ENCODE results near the gene PCSK5. TPM values are rescaled to one million over a fixed set of nuclear protein-coding genes. Genes with fewer than 3 reads are reported as not detected.

PCSK5 gene
- total and polyA plus RNA-seq, 2 donors (not counting 3 experiments of a cell fraction or from before 2014, with no cell fraction given), result 2.6 to 4.8 TPM

GRCh38 chr9:75907923-75908322, 17.4 kb downstream of the PCSK5 start:
- no peaks in the 10 kb centered on the region for H3K79me2 ChIP-seq (ENCODE audit: control insufficient read depth, insufficient read depth, low read length)
- FAIRE-seq, result no peak
- H4K20me1 ChIP-seq (replicated peaks; ENCODE audit: control insufficient read depth, extremely low read depth, insufficient read depth, low read length), result no peaks in the 10 kb centered on the region
- no peak overlapping the region for H3K4me3 ChIP-seq (replicated peaks in 1 of 3; ENCODE audit: insufficient read depth in 1 of 3, low read depth in 1 of 3, low read length in 3 of 3)
- TF ChIP-seq FOS (IDR thresholded peaks at IDR 0.05; ENCODE audit: borderline replicate concordance, insufficient read depth, low read length) (no peak), POLR2A (IDR thresholded peaks at IDR 0.05; ENCODE audit: low read depth, low read length) (no peak), MAX (IDR thresholded peaks at IDR 0.05; ENCODE audit: insufficient read depth, insufficient read length) (no peak), EZH2 (IDR thresholded peaks at IDR 0.05; ENCODE audit: borderline replicate concordance, low read depth, low read length, severe bottlenecking) (no peak), CTCF (IDR thresholded peaks at IDR 0.05; ENCODE audit: extremely low read depth in 1 of 2, insufficient read depth in 1 of 2, low read depth in 1 of 2, low read length in 2 of 2) (no peak), MYC (IDR thresholded peaks at IDR 0.05; ENCODE audit: low read depth, low read length) (no peak), POLR2AphosphoS5 (IDR thresholded peaks at IDR 0.05; ENCODE audit: insufficient read depth, low read depth, low read length) (no peak), JUN (IDR thresholded peaks at IDR 0.05; ENCODE audit: borderline replicate concordance, insufficient read depth, insufficient read length, low read depth) (no peak), GATA2 (IDR thresholded peaks at IDR 0.05; ENCODE audit: insufficient read depth, insufficient read length, low read depth, low read length) (no peak)
- intact Hi-C loops (cut with micrococcal nuclease) (no loop called here), dilution Hi-C loops (cut with MboI; ENCODE audit: extremely low pct_ligation_motif_present, low sequenced_read_pairs) (no loop called here)
- no peak overlapping the region for H2AFZ ChIP-seq (ENCODE audit: low read depth, low read length)
- H3K9me1 ChIP-seq (replicated peaks; ENCODE audit: control insufficient read depth, extremely low read depth, insufficient read depth, low read length), result no peaks in the 10 kb centered on the region
- H3K27ac ChIP-seq (ENCODE audit: insufficient read depth, low read depth, low read length), result no peak overlapping the region
- CTCF ChIA-PET, result interaction anchor here (0.6 kb wide), 1 partner anchor 1103 kb away, joined by 4 read pairs; no protein-coding TSS in a partner anchor
- POLR2A ChIA-PET, result no interaction called here
- H3K27me3 ChIP-seq (ENCODE audit: control insufficient read depth in 2 of 2, insufficient read depth in 2 of 2, low read length in 2 of 2), result no peaks in the 10 kb centered on the region
- no peaks in the 10 kb centered on the region for H3K9me3 ChIP-seq (replicated peaks; ENCODE audit: control insufficient read depth, insufficient read depth, low read length)
- no peak overlapping the region for H3K4me2 ChIP-seq (ENCODE audit: insufficient read depth, low read length)
- H3K36me3 ChIP-seq (ENCODE audit: control insufficient read depth in 2 of 2, extremely low read depth in 1 of 2, insufficient read depth in 2 of 2, low read length in 2 of 2), result no peaks in the 10 kb centered on the region
- BruUV-seq (replicated peaks), result no TSS peak
- H3K4me1 ChIP-seq (ENCODE audit: control insufficient read depth, extremely low read depth, insufficient read depth, low read length), result peaks cover 2% of the 10 kb centered on the region
- H3K9ac ChIP-seq (replicated peaks; ENCODE audit: extremely low read depth, insufficient read depth, low read length), result no peak overlapping the region
- DNase-seq (ENCODE audit: low read depth, low spot score), result no peak
